OCI-LY7 (cell line): ENCODE data around the gene CCDC192. TPM values are rescaled to one million over a fixed set of nuclear protein-coding genes. Genes with fewer than 3 reads are reported as not detected.

Source experiments
- BruUV-seq: library from RNA; stranded (reverse); fragments of 400-500 nt; replicated peaks from 2 replicates; lab custom pipeline; 2021; lab: Mats Ljungman, UMichigan
- CTCF ChIA-PET: fragments of 300-600 bp; sonication (Branson Sonifier 250); formaldehyde crosslinking; loops from one replicate; lab custom pipeline; 2022; ENCODE audit warnings: antibody characterized with exemption; ENCODE audit not compliant: unreplicated experiment; lab: Charles Lee
- POLR2A ChIA-PET: fragments of 300-600 bp; sonication (Branson Sonifier 250); formaldehyde crosslinking; loops from one replicate; lab custom pipeline; 2022; ENCODE audit warnings: antibody characterized with exemption; lab: Charles Lee
- DNase-seq: peaks from one replicate; pipeline ENCODE4 v3.0.0-alpha.2; 2015; ENCODE audit warnings: low spot score
- H2AFZ ChIP-seq: fragments of 200-600 bp; sonication (generic), shearing (Covaris generic); 2 replicates; pipeline ENCODE4 v1.6.1; 2014; ENCODE audit warnings: mild to moderate bottlenecking, antibody characterized with exemption, low read length, moderate library complexity
- H3K27ac ChIP-seq: fragments of 200-600 bp; sonication (generic); 2 replicates; pipeline ENCODE4 v1.5.1; 2014; ENCODE audit warnings: mixed run types, low read depth, mild to moderate bottlenecking, moderate library complexity, low read length, inconsistent platforms; ENCODE audit not compliant: poor library complexity, severe bottlenecking
- H3K36me3 ChIP-seq: fragments of 200-600 bp; sonication (generic); 2 replicates; pipeline ENCODE4 v1.6.1; 2014; ENCODE audit warnings: mild to moderate bottlenecking, antibody characterized with exemption, low read length, moderate library complexity, mixed read lengths; ENCODE audit not compliant: insufficient read depth
- H3K4me1 ChIP-seq: fragments of 200-600 bp; sonication (generic); 2 replicates; pipeline ENCODE4 v1.5.1; 2014; ENCODE audit warnings: mild to moderate bottlenecking, low read length; ENCODE audit not compliant: insufficient read depth, poor library complexity, severe bottlenecking
- H3K4me2 ChIP-seq: fragments of 200-600 bp; sonication (generic); 2 replicates; pipeline ENCODE4 v1.6.1; 2014; ENCODE audit warnings: mild to moderate bottlenecking, low read length
- H3K4me3 ChIP-seq: fragments of 200-600 bp; sonication (generic); 2 replicates; pipeline ENCODE4 v1.5.1; 2014; ENCODE audit warnings: mild to moderate bottlenecking, low read depth, low read length; ENCODE audit not compliant: poor library complexity, severe bottlenecking
- H3K79me2 ChIP-seq: fragments of 200-600 bp; sonication (generic); 2 replicates; pipeline ENCODE4 v1.6.1; 2016; ENCODE audit warnings: low read depth, mild to moderate bottlenecking, low read length, moderate library complexity, mixed read lengths; ENCODE audit not compliant: insufficient read depth
- H3K9me2 ChIP-seq: fragments of 200-600 bp; sonication (generic); 2 replicates; pipeline ENCODE4 v1.6.1; 2016; ENCODE audit warnings: mild to moderate bottlenecking, low read length, mixed read lengths; ENCODE audit not compliant: insufficient read depth
- H3K9me3 ChIP-seq: fragments of 200-600 bp; sonication (generic); 2 replicates; pipeline ENCODE4 v1.6.1; 2014; ENCODE audit warnings: mild to moderate bottlenecking, mixed run types, low read length, mixed read lengths
- H4K20me1 ChIP-seq: fragments of 200-600 bp; sonication (generic); 2 replicates; pipeline ENCODE4 v1.6.1; 2014; ENCODE audit warnings: mild to moderate bottlenecking, antibody characterized with exemption, low read length, moderate library complexity, mixed read lengths; ENCODE audit not compliant: insufficient read depth
- EZH2phosphoT487 ChIP-seq: fragments of 200-600 bp; sonication (generic); IDR thresholded peaks from 2 replicates; pipeline ENCODE4 v1.6.1; 2018; ENCODE audit warnings: low read depth, borderline replicate concordance, mild to moderate bottlenecking, mixed run types, antibody characterized with exemption, low read length, moderate library complexity, mixed read lengths
- intact Hi-C: fragments of 100-400 bp; cut with micrococcal nuclease; formaldehyde crosslinking; loops from one replicate; pipeline ENCODE4 v1.10.0; 2022; ENCODE audit not compliant: unreplicated experiment
- total RNA-seq, 2 experiments: library from RNA; depleted of rRNA in 1 of 2; stranded (reverse); fragments of >200 nt in 1 of 2; shearing (Covaris generic) in 1 of 2; gene quantifications; 2 replicates each; pipeline ENCODE4 v1.2.3, GENCODE V29; 2014 to 2022
- TF ChIP-seq, protein P1 (sequence below): fragments of 200-600 bp; sonication (generic); conservative IDR thresholded peaks from 2 replicates; pipeline ENCODE4 v1.5.1; 2014; ENCODE audit warnings: mild to moderate bottlenecking, antibody characterized with exemption, low read length, moderate library complexity, mixed read lengths

The CCDC192 gene
- total RNA-seq, 2 experiments from 2014 or later: not detected

DNA sequence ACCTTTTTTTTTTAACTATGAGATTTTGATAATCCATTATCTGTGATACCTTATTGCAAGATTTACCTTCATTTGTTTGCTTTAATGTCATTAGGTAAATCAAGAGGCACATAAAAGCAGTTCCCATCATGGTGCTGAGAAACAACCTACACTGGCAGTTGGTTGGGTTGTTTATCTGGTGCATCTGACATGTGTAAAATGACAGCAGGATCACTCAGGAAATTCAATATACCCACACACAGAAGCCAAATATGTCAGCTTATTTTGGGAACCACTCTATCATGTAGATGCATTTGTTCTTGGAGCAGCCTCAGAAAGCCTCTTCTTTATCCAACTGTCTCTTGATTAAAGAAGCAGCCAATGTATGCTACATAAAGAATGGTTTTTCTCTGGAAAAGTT is 7.8 kb upstream of the CCDC192 start:
- Histone ChIP-seq H3K36me3 (no peaks in the 10 kb centered on the region), H3K4me1 (no peaks in the 10 kb centered on the region), H3K79me2 (no peaks in the 10 kb centered on the region), H3K9me2 (no peaks in the 10 kb centered on the region), H2AFZ (no peak overlapping the region), H3K4me2 (no peak overlapping the region), H4K20me1 (no peaks in the 10 kb centered on the region), H3K4me3 (no peak overlapping the region), H3K9me3 (no peaks in the 10 kb centered on the region), H3K27ac (no peak overlapping the region)
- BruUV-seq: no TSS peak
- TF ChIP-seq EZH2phosphoT487: no peak
- TF ChIP-seq, protein P1, sequence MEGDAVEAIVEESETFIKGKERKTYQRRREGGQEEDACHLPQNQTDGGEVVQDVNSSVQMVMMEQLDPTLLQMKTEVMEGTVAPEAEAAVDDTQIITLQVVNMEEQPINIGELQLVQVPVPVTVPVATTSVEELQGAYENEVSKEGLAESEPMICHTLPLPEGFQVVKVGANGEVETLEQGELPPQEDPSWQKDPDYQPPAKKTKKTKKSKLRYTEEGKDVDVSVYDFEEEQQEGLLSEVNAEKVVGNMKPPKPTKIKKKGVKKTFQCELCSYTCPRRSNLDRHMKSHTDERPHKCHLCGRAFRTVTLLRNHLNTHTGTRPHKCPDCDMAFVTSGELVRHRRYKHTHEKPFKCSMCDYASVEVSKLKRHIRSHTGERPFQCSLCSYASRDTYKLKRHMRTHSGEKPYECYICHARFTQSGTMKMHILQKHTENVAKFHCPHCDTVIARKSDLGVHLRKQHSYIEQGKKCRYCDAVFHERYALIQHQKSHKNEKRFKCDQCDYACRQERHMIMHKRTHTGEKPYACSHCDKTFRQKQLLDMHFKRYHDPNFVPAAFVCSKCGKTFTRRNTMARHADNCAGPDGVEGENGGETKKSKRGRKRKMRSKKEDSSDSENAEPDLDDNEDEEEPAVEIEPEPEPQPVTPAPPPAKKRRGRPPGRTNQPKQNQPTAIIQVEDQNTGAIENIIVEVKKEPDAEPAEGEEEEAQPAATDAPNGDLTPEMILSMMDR: no peak
- ChIA-PET POLR2A (no interaction called here), CTCF (no interaction called here)
- intact Hi-C loops: no loop called here
- no peak for DNase-seq

DNA sequence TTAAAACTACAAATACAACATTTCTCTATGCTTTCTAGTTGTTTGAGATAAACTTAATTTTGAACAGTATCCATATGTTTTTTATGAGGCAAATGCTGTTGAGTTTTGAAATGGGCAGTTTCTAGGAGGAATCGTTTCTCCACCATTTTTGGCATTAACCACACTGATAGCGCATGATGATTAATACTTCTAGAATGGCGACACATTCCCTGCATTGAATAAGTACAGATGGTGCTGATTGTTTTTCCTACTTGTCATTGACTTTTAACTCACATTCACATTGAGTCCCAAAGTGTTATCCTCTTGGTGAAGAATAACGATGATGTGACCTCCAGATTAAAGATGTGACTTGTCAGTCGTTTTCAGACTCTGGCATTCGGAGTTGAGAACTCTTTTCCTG is 6.5 kb upstream of the CCDC192 start:
- POLR2A ChIA-PET: no interaction called here
- no peaks in the 10 kb centered on the region for H3K79me2 ChIP-seq
- H3K4me1 ChIP-seq: no peaks in the 10 kb centered on the region
- no peaks in the 10 kb centered on the region for H3K9me3 ChIP-seq
- H3K4me3 ChIP-seq: no peak overlapping the region
- DNase-seq: no peak
- H3K36me3 ChIP-seq: no peaks in the 10 kb centered on the region
- H2AFZ ChIP-seq: no peak overlapping the region
- H3K4me2 ChIP-seq: no peak overlapping the region
- no TSS peak for BruUV-seq
- intact Hi-C loops: no loop called here
- no peak overlapping the region for H3K27ac ChIP-seq
- H4K20me1 ChIP-seq: no peaks in the 10 kb centered on the region
- TF ChIP-seq EZH2phosphoT487: no peak
- TF ChIP-seq, protein P1: no peak
- no peaks in the 10 kb centered on the region for H3K9me2 ChIP-seq
- CTCF ChIA-PET: no interaction called here

DNA sequence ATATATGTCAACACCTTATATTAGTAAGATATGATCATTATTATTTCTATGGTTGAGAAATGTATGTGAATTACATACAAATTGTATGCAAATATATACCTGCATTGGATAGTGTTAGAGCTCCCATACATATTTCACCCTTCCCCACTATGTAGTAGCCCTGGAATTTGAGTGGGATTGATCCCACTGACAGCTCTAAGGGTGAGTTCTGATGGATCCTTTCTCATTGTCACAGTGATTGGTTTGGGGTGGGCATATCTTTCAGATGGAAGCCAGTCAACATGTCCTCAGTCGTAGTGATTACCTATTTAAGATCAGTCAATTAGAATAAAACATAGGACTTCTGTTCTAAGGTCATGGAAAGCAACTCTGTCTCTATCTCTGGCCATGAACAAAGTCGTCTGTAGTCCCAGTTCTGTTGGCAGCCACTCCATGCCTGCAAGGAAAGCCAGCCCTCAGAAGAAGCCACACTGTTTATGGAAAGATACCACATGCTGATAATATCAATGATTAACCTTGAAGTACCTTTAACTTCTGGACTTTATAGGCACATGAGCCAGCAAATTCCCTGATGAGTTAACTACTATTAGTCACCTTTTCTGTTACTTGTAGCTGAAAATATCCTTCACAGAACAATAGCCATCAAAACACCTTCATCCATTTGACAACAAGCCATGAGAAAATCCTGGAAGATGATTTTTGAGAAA is 5.1 kb upstream of the CCDC192 start:
- Histone ChIP-seq H3K9me3 (no peaks in the 10 kb centered on the region), H3K79me2 (no peaks in the 10 kb centered on the region), H3K36me3 (no peaks in the 10 kb centered on the region), H4K20me1 (no peaks in the 10 kb centered on the region), H2AFZ (no peak overlapping the region), H3K4me1 (no peaks in the 10 kb centered on the region), H3K4me3 (no peak overlapping the region), H3K27ac (no peak overlapping the region), H3K4me2 (no peak overlapping the region), H3K9me2 (no peaks in the 10 kb centered on the region)
- intact Hi-C loops: no loop called here
- CTCF ChIA-PET: no interaction called here
- BruUV-seq: no TSS peak
- POLR2A ChIA-PET: no interaction called here
- TF ChIP-seq, protein P1: no peak
- TF ChIP-seq EZH2phosphoT487: no peak
- no peak for DNase-seq
